ENCODE results near the gene RHO.
"Not testable (repeated sequence)": the region's sequence is repeated elsewhere in the genome, so short reads cannot be mapped to it uniquely, and the experiment has no call there.

- TF ChIP-seq, protein P1, sequence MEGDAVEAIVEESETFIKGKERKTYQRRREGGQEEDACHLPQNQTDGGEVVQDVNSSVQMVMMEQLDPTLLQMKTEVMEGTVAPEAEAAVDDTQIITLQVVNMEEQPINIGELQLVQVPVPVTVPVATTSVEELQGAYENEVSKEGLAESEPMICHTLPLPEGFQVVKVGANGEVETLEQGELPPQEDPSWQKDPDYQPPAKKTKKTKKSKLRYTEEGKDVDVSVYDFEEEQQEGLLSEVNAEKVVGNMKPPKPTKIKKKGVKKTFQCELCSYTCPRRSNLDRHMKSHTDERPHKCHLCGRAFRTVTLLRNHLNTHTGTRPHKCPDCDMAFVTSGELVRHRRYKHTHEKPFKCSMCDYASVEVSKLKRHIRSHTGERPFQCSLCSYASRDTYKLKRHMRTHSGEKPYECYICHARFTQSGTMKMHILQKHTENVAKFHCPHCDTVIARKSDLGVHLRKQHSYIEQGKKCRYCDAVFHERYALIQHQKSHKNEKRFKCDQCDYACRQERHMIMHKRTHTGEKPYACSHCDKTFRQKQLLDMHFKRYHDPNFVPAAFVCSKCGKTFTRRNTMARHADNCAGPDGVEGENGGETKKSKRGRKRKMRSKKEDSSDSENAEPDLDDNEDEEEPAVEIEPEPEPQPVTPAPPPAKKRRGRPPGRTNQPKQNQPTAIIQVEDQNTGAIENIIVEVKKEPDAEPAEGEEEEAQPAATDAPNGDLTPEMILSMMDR (IDR thresholded peaks at IDR 0.05; ENCODE audit: poor library complexity): not testable (repeated sequence)
- not testable (repeated sequence) for TF ChIP-seq EZH2phosphoT487 (IDR thresholded peaks at IDR 0.05; ENCODE audit: low read depth, severe bottlenecking, unreplicated experiment); EZH2 (IDR thresholded peaks at IDR 0.05; ENCODE audit: borderline replicate concordance)
Observed at GRCh38 chr3:129489258-129489657, 39.2 kb upstream of the RHO start.
